Retinal pigment epithelial cell (primary cell): ENCODE results near the gene GOSR2.

Experiments used
- DNase-seq: peaks from one replicate; pipeline ENCODE4 v3.0.0-alpha.2; 2010; ENCODE audit warnings: low read depth
- H3K4me3 ChIP-seq: 2 replicates; pipeline ENCODE4 v1.5.1; 2011; ENCODE audit warnings: mild to moderate bottlenecking, low read length, control low read depth, moderate library complexity
- TF ChIP-seq, protein P1 (sequence below): conservative IDR thresholded peaks from 2 replicates; pipeline ENCODE4 v1.5.1; 2011; ENCODE audit warnings: low read depth, low read length, control low read depth, inconsistent platforms

Gene GOSR2

GRCh38 chr17:46922804-46923635 is at the start of gene GOSR2:
Gene GOSR2 (plus strand): TSS chr17:46923160. CDS start chr17:46923193, 33 bp downstream.
- peak; percentile 52 for DNase-seq
- H3K4me3 ChIP-seq = peak within 1 kb of the TSS; percentile 72
- TF ChIP-seq, protein P1, sequence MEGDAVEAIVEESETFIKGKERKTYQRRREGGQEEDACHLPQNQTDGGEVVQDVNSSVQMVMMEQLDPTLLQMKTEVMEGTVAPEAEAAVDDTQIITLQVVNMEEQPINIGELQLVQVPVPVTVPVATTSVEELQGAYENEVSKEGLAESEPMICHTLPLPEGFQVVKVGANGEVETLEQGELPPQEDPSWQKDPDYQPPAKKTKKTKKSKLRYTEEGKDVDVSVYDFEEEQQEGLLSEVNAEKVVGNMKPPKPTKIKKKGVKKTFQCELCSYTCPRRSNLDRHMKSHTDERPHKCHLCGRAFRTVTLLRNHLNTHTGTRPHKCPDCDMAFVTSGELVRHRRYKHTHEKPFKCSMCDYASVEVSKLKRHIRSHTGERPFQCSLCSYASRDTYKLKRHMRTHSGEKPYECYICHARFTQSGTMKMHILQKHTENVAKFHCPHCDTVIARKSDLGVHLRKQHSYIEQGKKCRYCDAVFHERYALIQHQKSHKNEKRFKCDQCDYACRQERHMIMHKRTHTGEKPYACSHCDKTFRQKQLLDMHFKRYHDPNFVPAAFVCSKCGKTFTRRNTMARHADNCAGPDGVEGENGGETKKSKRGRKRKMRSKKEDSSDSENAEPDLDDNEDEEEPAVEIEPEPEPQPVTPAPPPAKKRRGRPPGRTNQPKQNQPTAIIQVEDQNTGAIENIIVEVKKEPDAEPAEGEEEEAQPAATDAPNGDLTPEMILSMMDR = no peak

GRCh38 chr17:46873941-46874645 is 48.9 kb upstream of the GOSR2 start:
- no peak overlapping the region for H3K4me3 ChIP-seq
- no peak for DNase-seq
- TF ChIP-seq, protein P1 = no peak

DNA sequence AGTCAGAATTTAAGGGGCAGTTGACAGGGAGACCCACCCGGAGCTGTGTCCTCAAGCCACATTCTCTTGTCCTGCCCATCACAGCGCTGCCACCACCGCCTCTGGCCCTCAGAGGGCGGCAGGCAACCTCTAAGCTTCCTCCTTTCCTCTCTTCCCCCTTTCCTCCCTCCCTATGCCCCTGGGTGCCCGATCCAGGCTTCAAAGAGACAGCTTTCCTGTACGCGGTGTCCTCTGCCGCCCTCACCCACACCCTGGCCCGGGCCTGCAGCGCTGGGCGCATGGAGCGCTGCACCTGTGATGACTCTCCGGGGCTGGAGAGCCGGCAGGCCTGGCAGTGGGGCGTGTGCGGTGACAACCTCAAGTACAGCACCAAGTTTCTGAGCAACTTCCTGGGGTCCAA is 48.1 kb upstream of the GOSR2 start:
- DNase-seq = no peak
- TF ChIP-seq, protein P1 = no peak
- H3K4me3 ChIP-seq = no peak overlapping the region

DNA sequence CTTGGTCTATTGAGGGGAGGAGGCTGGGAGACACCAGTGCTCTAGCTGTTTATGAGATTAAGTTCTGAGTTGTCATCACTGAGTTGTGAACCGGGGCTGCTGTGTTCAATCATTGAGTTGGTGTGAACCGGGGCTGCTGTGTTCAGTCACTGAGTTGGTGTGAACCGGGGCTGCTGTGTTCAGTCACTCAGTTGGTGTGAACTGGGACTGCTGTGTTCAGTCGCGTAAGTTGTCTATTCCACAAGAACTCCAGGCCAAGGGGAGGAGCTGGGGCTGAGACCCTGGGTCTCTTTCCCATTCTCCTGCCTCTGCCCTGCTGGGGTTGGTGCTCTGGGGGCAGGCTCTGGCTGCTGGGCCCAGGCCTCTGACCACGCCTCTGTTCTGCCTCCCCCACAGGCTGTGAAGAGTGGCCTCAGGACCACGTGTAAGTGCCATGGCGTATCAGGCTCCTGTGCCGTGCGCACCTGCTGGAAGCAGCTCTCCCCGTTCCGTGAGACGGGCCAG is 47.1 kb upstream of the GOSR2 start:
- TF ChIP-seq, protein P1 = no peak
- no peak overlapping the region for H3K4me3 ChIP-seq
- DNase-seq = no peak

DNA sequence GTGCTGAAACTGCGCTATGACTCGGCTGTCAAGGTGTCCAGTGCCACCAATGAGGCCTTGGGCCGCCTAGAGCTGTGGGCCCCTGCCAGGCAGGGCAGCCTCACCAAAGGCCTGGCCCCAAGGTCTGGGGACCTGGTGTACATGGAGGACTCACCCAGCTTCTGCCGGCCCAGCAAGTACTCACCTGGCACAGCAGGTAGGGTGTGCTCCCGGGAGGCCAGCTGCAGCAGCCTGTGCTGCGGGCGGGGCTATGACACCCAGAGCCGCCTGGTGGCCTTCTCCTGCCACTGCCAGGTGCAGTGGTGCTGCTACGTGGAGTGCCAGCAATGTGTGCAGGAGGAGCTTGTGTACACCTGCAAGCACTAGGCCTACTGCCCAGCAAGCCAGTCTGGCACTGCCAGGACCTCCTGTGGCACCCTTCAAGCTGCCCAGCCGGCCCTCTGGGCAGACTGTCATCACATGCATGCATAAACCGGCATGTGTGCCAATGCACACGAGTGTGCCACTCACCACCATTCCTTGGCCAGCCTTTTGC is 46.5 kb upstream of the GOSR2 start:
- no peak overlapping the region for H3K4me3 ChIP-seq
- TF ChIP-seq, protein P1 = peak; percentile 38
- DNase-seq = no peak

GRCh38 chr17:46876926-46877325 is 46.0 kb upstream of the GOSR2 start:
- no peak overlapping the region for H3K4me3 ChIP-seq
- DNase-seq = no peak
- TF ChIP-seq, protein P1 = no peak
